Ishikawa (cell line): ENCODE measurements around the gene RABGAP1.

ENCODE experiments used
- CEBPB ChIP-seq: IDR thresholded peaks from 2 replicates; pipeline ENCODE4 v1.6.1; 2012
- CREB1 ChIP-seq: IDR thresholded peaks from 2 replicates; pipeline ENCODE4 v1.6.1; 2012; ENCODE audit warnings: low read depth
- EGR1 ChIP-seq: IDR thresholded peaks from 2 replicates; pipeline ENCODE4 v1.6.1; 2012
- EP300 ChIP-seq: IDR thresholded peaks from 2 replicates; pipeline ENCODE4 v1.6.1; 2012; ENCODE audit warnings: borderline replicate concordance
- FOXM1 ChIP-seq: IDR thresholded peaks from 2 replicates; pipeline ENCODE4 v1.6.1; 2012; ENCODE audit warnings: low read depth, borderline replicate concordance
- MAX ChIP-seq: IDR thresholded peaks from 2 replicates; pipeline ENCODE4 v1.6.1; 2012
- NFIC ChIP-seq: IDR thresholded peaks from 2 replicates; pipeline ENCODE4 v1.6.1; 2012
- RAD21 ChIP-seq: IDR thresholded peaks from 2 replicates; pipeline ENCODE4 v1.6.1; 2012; ENCODE audit warnings: low read depth
- REST ChIP-seq: IDR thresholded peaks from 2 replicates; pipeline ENCODE4 v1.6.1; 2012; ENCODE audit warnings: low read depth, mild to moderate bottlenecking
- TAF1 ChIP-seq: IDR thresholded peaks from 2 replicates; pipeline ENCODE4 v1.6.1; 2012; ENCODE audit warnings: low read depth, mild to moderate bottlenecking
- TCF12 ChIP-seq: IDR thresholded peaks from 2 replicates; pipeline ENCODE4 v1.6.1; 2012; ENCODE audit warnings: low read depth
- TEAD4 ChIP-seq: IDR thresholded peaks from 2 replicates; pipeline ENCODE4 v1.6.1; 2012
- USF1 ChIP-seq: IDR thresholded peaks from 2 replicates; pipeline ENCODE4 v1.6.1; 2012
- YY1 ChIP-seq: IDR thresholded peaks from 2 replicates; pipeline ENCODE4 v1.6.1; 2012; ENCODE audit warnings: low read depth
- ZBTB7A ChIP-seq: IDR thresholded peaks from 2 replicates; pipeline ENCODE4 v1.6.1; 2012; ENCODE audit warnings: low read depth

The RABGAP1 gene

GRCh38 chr9:122939601-122940000 lies 1.2 kb upstream of the RABGAP1 start:
- TF ChIP-seq CEBPB (no peak), USF1 (no peak), CREB1 (no peak), NFIC (no peak), ZBTB7A (no peak), REST (no peak), TCF12 (no peak), TEAD4 (no peak), EP300 (no peak)

GRCh38 chr9:122940454-122940748 lies 419 bp upstream of the RABGAP1 start:
- TF ChIP-seq TEAD4 (no peak), TAF1 (no peak), USF1 (no peak), CEBPB (no peak), MAX (no peak), CREB1 (no peak), ZBTB7A (no peak), REST (no peak), FOXM1 (no peak), EGR1 (no peak)

- TF ChIP-seq TEAD4 (no peak), REST (peak; percentile 62)
Observed at GRCh38 chr9:122941582-122942234, 888 bp downstream of the RABGAP1 start.

GRCh38 chr9:122944960-122945888 lies 4.4 kb downstream of the RABGAP1 start:
- TF ChIP-seq ZBTB7A (no peak), CEBPB (no peak), RAD21 (no peak), NFIC (no peak), CREB1 (no peak), MAX (no peak), REST (no peak), FOXM1 (no peak), TCF12 (no peak), TEAD4 (no peak), TAF1 (no peak), EP300 (no peak), YY1 (no peak), EGR1 (no peak), USF1 (no peak)
